Fibroblast of lung (primary cell): ENCODE measurements around the gene SLC13A5. TPM values are rescaled to one million over a fixed set of nuclear protein-coding genes. Genes with fewer than 3 reads are reported as not detected.

Source experiments
- DNase-seq, 2 donors: peaks; one replicate each; pipeline versions ENCODE4 v3.0.0 to v3.0.0-alpha.2; 2010; ENCODE audit warnings: low read depth in 2 of 2
- H2AFZ ChIP-seq: 2 replicates; pipeline ENCODE4 v1.5.1; 2012; ENCODE audit warnings: low read length, control low read depth, inconsistent platforms
- H3K27ac ChIP-seq: 2 replicates; pipeline ENCODE4 v1.5.1; 2011; ENCODE audit warnings: low read length, control low read depth; ENCODE audit not compliant: insufficient read depth
- H3K27me3 ChIP-seq: 2 replicates; pipeline ENCODE4 v1.5.1; 2011; ENCODE audit warnings: mild to moderate bottlenecking, low read length; ENCODE audit not compliant: control insufficient read depth, insufficient read depth
- H3K36me3 ChIP-seq: 2 replicates; pipeline ENCODE4 v1.5.1; 2011; ENCODE audit warnings: low read length; ENCODE audit not compliant: control insufficient read depth, insufficient read depth
- H3K4me1 ChIP-seq: 2 replicates; pipeline ENCODE4 v1.5.1; 2011; ENCODE audit warnings: low read length; ENCODE audit not compliant: control insufficient read depth, insufficient read depth; ENCODE audit errors: extremely low read depth
- H3K4me2 ChIP-seq: 2 replicates; pipeline ENCODE4 v1.5.1; 2011; ENCODE audit warnings: low read length, control low read depth; ENCODE audit not compliant: insufficient read depth; ENCODE audit errors: extremely low read depth
- H3K4me3 ChIP-seq, 4 experiments: fragments of 200-600 bp in 1 of 4; sonication (generic) in 1 of 4; replicated peaks in 1 of 4; 2 replicates each; pipeline ENCODE4 v1.5.1; 2011 to 2016; ENCODE audit warnings: low read length in 4 of 4, low read depth in 3 of 4, mild to moderate bottlenecking in 3 of 4, control low read depth in 2 of 4, inconsistent platforms in 1 of 4, mixed read lengths in 1 of 4; ENCODE audit not compliant: insufficient read depth in 1 of 4; ENCODE audit errors: control extremely low read depth in 1 of 4
- H3K79me2 ChIP-seq: 2 replicates; pipeline ENCODE4 v1.5.1; 2012; ENCODE audit warnings: mild to moderate bottlenecking, low read length, inconsistent platforms; ENCODE audit not compliant: control insufficient read depth, insufficient read depth
- H3K9ac ChIP-seq: 2 replicates; pipeline ENCODE4 v1.5.1; 2011; ENCODE audit warnings: mild to moderate bottlenecking, low read length, control low read depth; ENCODE audit not compliant: insufficient read depth
- H3K9me3 ChIP-seq: 2 replicates; pipeline ENCODE4 v1.5.1; 2012; ENCODE audit warnings: low read depth, low read length; ENCODE audit not compliant: control insufficient read depth, insufficient read depth
- H4K20me1 ChIP-seq: 2 replicates; pipeline ENCODE4 v1.5.1; 2011; ENCODE audit warnings: low read length; ENCODE audit not compliant: control insufficient read depth, insufficient read depth; ENCODE audit errors: extremely low read depth
- EZH2 ChIP-seq: IDR thresholded peaks from 2 replicates; pipeline ENCODE4 v1.5.1; 2012; ENCODE audit warnings: low read length, control low read depth, mild to moderate bottlenecking; ENCODE audit errors: missing control alignments
- polyA plus RNA-seq, 2 donors: library from polyadenylated mRNA; depleted of rRNA in 1 of 2; stranded (reverse) in 1 of 2; unstranded in 1 of 2; fragments of >200 nt; gene quantifications; 2 replicates each; pipeline ENCODE4 v1.2.1, GENCODE V29; 2011 to 2012; ENCODE audit warnings: missing spikeins in 1 of 2
- total RNA-seq: library from RNA; depleted of rRNA; stranded (reverse); fragments of >200 nt; gene quantifications from 2 replicates; pipeline ENCODE4 v1.2.1, GENCODE V29; 2014
- TF ChIP-seq, protein P1 (sequence below), 2 donors: IDR thresholded peaks in 1 of 2; conservative IDR thresholded peaks in 1 of 2; 1 replicate in 1 of 2; 2 replicates in 1 of 2; pipeline ENCODE4 v1.5.1; 2011 to 2012; ENCODE audit warnings: low read length in 2 of 2, control low read depth in 1 of 2, inconsistent platforms in 1 of 2, low read depth in 1 of 2, mild to moderate bottlenecking in 1 of 2

SLC13A5 gene
- total and polyA plus RNA-seq, 2 donors (not counting 1 experiment from before 2014, with no cell fraction given): not detected

DNA sequence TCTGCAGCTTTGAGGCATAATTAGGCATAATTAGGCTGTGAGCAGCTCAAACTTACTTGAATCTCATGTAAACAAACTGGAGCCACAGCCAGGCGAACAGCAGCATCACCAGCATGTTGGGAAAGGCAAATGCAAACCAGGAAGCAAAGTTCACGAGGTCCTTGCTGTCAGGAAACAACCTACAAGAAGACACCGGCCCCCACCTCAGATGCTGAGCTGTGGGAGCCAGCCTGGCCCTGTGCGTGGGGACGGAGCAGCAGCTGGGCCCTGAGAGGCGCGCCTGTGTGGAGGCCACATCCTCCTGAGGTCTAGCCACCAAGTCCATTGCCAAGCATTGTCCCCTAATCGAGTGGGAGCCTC, 12.2 kb downstream of the SLC13A5 start:
- no peaks in the 10 kb centered on the region for H3K79me2 ChIP-seq
- no peaks in the 10 kb centered on the region for H4K20me1 ChIP-seq
- no peak overlapping the region for H3K27ac ChIP-seq
- H3K4me1 ChIP-seq: no peaks in the 10 kb centered on the region
- no peak overlapping the region for H3K4me2 ChIP-seq
- no peaks in the 10 kb centered on the region for H3K36me3 ChIP-seq
- no peak for DNase-seq
- H3K4me3 ChIP-seq: no peak overlapping the region
- TF ChIP-seq, protein P1, sequence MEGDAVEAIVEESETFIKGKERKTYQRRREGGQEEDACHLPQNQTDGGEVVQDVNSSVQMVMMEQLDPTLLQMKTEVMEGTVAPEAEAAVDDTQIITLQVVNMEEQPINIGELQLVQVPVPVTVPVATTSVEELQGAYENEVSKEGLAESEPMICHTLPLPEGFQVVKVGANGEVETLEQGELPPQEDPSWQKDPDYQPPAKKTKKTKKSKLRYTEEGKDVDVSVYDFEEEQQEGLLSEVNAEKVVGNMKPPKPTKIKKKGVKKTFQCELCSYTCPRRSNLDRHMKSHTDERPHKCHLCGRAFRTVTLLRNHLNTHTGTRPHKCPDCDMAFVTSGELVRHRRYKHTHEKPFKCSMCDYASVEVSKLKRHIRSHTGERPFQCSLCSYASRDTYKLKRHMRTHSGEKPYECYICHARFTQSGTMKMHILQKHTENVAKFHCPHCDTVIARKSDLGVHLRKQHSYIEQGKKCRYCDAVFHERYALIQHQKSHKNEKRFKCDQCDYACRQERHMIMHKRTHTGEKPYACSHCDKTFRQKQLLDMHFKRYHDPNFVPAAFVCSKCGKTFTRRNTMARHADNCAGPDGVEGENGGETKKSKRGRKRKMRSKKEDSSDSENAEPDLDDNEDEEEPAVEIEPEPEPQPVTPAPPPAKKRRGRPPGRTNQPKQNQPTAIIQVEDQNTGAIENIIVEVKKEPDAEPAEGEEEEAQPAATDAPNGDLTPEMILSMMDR (conservative IDR thresholded peaks at IDR 0.05 in 1 of 2, IDR thresholded peaks at IDR 0.05 in 1 of 2; ENCODE audit: low read depth in 1 of 2, low read length in 2 of 2): no peak
- no peak for TF ChIP-seq EZH2
- no peaks in the 10 kb centered on the region for H3K27me3 ChIP-seq
- H3K9ac ChIP-seq: no peak overlapping the region
- no peaks in the 10 kb centered on the region for H3K9me3 ChIP-seq
- H2AFZ ChIP-seq: no peak overlapping the region

DNA sequence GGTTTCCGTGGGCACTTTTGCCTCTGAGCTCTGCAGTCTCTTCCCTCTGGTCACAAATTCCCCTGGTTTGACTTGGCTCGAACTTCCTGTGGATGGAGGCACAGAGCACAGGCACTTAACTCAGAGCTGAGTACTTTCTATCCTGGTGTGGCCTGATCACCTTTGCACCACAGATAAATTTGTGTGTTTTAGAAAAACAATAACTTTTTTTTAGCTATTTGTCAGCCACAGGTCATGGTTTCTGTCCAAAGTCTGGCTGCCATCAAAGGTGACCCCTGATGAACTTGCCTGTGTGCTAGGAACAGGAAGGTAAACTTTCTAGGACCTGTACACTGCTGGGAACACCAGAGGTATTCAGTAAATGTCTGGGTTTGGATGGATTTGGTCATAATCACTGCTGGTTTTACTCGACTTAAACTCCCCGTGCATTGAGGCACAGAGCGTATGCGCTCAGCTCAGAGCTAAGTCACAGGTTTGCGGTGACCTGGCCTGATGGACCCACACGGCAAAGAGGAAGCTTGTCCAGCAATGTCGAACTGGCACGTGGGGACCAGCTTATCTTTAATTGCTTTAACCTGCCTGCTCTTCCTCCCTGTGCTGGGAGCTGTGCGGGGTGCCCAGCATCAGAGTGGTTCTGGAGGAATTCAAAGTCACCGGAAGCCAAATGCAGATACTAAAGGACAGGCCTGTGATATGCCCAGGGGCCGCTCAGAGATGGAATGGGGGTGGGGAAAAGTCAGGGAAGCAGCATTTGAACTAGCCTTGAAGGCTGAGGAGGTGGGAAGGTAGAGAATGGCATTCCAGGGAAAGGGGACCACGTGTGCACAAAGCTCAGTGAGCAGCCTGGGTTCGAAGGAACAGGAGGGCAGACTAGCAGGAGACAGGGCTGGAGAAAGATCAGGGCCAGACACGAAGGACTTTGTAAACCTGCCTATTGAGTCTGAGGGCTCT, 12.9 kb downstream of the SLC13A5 start:
- no peak overlapping the region for H3K4me2 ChIP-seq
- H3K79me2 ChIP-seq: no peaks in the 10 kb centered on the region
- H3K4me3 ChIP-seq: no peak overlapping the region
- no peaks in the 10 kb centered on the region for H3K36me3 ChIP-seq
- no peaks in the 10 kb centered on the region for H4K20me1 ChIP-seq
- TF ChIP-seq, protein P1 (conservative IDR thresholded peaks at IDR 0.05 in 1 of 2, IDR thresholded peaks at IDR 0.05 in 1 of 2; ENCODE audit: low read depth in 1 of 2, low read length in 2 of 2): no peak
- no peak for DNase-seq
- H3K9me3 ChIP-seq: no peaks in the 10 kb centered on the region
- H2AFZ ChIP-seq: no peak overlapping the region
- no peak overlapping the region for H3K27ac ChIP-seq
- no peaks in the 10 kb centered on the region for H3K4me1 ChIP-seq
- H3K9ac ChIP-seq: no peak overlapping the region
- no peaks in the 10 kb centered on the region for H3K27me3 ChIP-seq

DNA sequence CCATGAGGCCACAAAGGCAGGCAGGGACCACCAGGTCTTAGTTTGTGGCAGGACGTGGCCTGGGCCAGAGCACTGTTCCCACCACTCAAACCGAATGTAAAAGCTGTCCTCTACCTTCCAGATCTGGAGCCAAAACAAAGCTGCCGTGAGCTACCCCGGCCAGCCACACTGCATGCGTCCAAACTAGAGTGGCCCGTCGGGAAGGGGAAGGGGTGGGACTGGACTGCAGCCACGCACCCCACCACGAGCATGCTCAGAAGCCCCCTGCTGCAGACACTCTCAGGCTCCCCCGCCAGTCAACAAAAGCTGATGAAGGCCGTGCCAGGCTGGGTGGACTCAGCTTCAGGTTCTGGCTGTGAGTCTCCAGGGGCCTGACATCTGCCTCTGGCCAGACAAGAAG, 15.2 kb downstream of the SLC13A5 start:
- Histone ChIP-seq H3K9ac (no peak overlapping the region), H3K36me3 (no peaks in the 10 kb centered on the region), H3K4me3 (no peak overlapping the region), H3K79me2 (no peaks in the 10 kb centered on the region), H3K9me3 (no peaks in the 10 kb centered on the region), H3K27me3 (no peaks in the 10 kb centered on the region), H4K20me1 (no peaks in the 10 kb centered on the region), H3K27ac (no peak overlapping the region), H2AFZ (no peak overlapping the region), H3K4me2 (no peak overlapping the region), H3K4me1 (no peaks in the 10 kb centered on the region)
- DNase-seq: no peak
- TF ChIP-seq, protein P1 (conservative IDR thresholded peaks at IDR 0.05 in 1 of 2, IDR thresholded peaks at IDR 0.05 in 1 of 2; ENCODE audit: low read depth in 1 of 2, low read length in 2 of 2): no peak
- no peak for TF ChIP-seq EZH2
